ENCODE data around the gene SLC22A17. TPM values are rescaled to one million over a fixed set of nuclear protein-coding genes. Genes with fewer than 3 reads are reported as not detected.

The SLC22A17 gene
- total and polyA plus RNA-seq, 2 of the 13 experiments (the other 11 are each of a cell fraction or from before 2014, with no cell fraction given), result 0.95 to 1.1 TPM

GRCh38 chr14:23371865-23372264, 19.2 kb upstream of the SLC22A17 start:
- ChIA-PET POLR2A (no interaction called here), CTCF (ENCODE audit: low intra/inter-chr PET ratio, low total read pairs) (no interaction called here)
- Histone ChIP-seq H3K4me2 (ENCODE audit: low read depth, low read length) (no peak overlapping the region), H3K27ac (ENCODE audit: extremely low read length, insufficient read depth, low read length) (no peak overlapping the region), H3K79me2 (ENCODE audit: insufficient read depth, low read length) (no peaks in the 10 kb centered on the region), H3K27me3 (ENCODE audit: control insufficient read depth in 1 of 2, insufficient read depth in 2 of 2, low read length in 2 of 2) (peaks cover 23 to 91% of the 10 kb centered on the region in 2 experiments), H2AFZ (ENCODE audit: low read length) (no peak overlapping the region), H3K36me3 (replicated peaks in 1 of 2; ENCODE audit: control insufficient read depth in 1 of 2, insufficient read depth in 2 of 2, low read length in 2 of 2) (no peaks in the 10 kb centered on the region), H3K4me1 (ENCODE audit: insufficient read depth, low read length) (no peaks in the 10 kb centered on the region), H4K20me1 (ENCODE audit: insufficient read depth, low read length) (no peaks in the 10 kb centered on the region), H3K9me3 (ENCODE audit: low read length) (no peaks in the 10 kb centered on the region), H3K4me3 (replicated peaks in 1 of 3; ENCODE audit: insufficient read depth in 1 of 3, low read depth in 2 of 3, low read length in 3 of 3) (no peak overlapping the region), H3K9ac (ENCODE audit: insufficient read depth, low read depth, low read length) (no peak overlapping the region)
- in situ Hi-C loops (cut with HindIII; ENCODE audit: extremely low pct_ligation_motif_present, low pct_unique_long_range_greater_than_20kb) (no loop called here), intact Hi-C loops (cut with micrococcal nuclease; ENCODE audit: unreplicated experiment) (no loop called here)
- WGBS (ENCODE audit: low lambda C conversion rate), result 0% methylated on average over 1 of the region's 1 CpG
- no peak for DNase-seq (ENCODE audit: low spot score)
- no TSS peak for BruUV-seq (replicated peaks)
- no peak for FAIRE-seq
- no peak for ATAC-seq
- 0 out of 2 replicates have a peak, but pooled peaks have one; percentile 28 for TF ChIP-seq ZBTB7A (CRISPR knock-in tag; IDR thresholded peaks at IDR 0.05)
- TF ChIP-seq SMAD1 (CRISPR knock-in tag; IDR thresholded peaks at IDR 0.05; ENCODE audit: borderline replicate concordance, low read depth), result 0 out of 2 replicates have a peak, but pooled peaks have one; percentile 20
- TF ChIP-seq, protein P1, sequence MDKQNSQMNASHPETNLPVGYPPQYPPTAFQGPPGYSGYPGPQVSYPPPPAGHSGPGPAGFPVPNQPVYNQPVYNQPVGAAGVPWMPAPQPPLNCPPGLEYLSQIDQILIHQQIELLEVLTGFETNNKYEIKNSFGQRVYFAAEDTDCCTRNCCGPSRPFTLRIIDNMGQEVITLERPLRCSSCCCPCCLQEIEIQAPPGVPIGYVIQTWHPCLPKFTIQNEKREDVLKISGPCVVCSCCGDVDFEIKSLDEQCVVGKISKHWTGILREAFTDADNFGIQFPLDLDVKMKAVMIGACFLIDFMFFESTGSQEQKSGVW (CRISPR knock-in tag; IDR thresholded peaks at IDR 0.05; ENCODE audit: borderline replicate concordance), result no peak
- no peak for TF ChIP-seq ZNF501 (CRISPR knock-in tag; IDR thresholded peaks at IDR 0.05)
- TF ChIP-seq, protein P2, sequence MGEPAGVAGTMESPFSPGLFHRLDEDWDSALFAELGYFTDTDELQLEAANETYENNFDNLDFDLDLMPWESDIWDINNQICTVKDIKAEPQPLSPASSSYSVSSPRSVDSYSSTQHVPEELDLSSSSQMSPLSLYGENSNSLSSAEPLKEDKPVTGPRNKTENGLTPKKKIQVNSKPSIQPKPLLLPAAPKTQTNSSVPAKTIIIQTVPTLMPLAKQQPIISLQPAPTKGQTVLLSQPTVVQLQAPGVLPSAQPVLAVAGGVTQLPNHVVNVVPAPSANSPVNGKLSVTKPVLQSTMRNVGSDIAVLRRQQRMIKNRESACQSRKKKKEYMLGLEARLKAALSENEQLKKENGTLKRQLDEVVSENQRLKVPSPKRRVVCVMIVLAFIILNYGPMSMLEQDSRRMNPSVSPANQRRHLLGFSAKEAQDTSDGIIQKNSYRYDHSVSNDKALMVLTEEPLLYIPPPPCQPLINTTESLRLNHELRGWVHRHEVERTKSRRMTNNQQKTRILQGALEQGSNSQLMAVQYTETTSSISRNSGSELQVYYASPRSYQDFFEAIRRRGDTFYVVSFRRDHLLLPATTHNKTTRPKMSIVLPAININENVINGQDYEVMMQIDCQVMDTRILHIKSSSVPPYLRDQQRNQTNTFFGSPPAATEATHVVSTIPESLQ (CRISPR knock-in tag; conservative IDR thresholded peaks at IDR 0.05), result no peak
- TF ChIP-seq SMC3 (IDR thresholded peaks at IDR 0.05; ENCODE audit: low read length), result no peak
- no peak for TF ChIP-seq ZNF260 (CRISPR knock-in tag; IDR thresholded peaks at IDR 0.05; ENCODE audit: borderline replicate concordance, low read depth)
- no peak for TF ChIP-seq ZNF10 (CRISPR knock-in tag; IDR thresholded peaks at IDR 0.05; ENCODE audit: borderline replicate concordance, low read depth)
- TF ChIP-seq ZIK1 (CRISPR knock-in tag; IDR thresholded peaks at IDR 0.05; ENCODE audit: borderline replicate concordance, low read depth), result no peak
- TF ChIP-seq ZNF33A (CRISPR knock-in tag; IDR thresholded peaks at IDR 0.05; ENCODE audit: borderline replicate concordance), result no peak
- no peak for TF ChIP-seq KIAA2018 (CRISPR knock-in tag; IDR thresholded peaks at IDR 0.05; ENCODE audit: borderline replicate concordance)
